Measurements from ENCODE around the gene GALNT17.

DNA sequence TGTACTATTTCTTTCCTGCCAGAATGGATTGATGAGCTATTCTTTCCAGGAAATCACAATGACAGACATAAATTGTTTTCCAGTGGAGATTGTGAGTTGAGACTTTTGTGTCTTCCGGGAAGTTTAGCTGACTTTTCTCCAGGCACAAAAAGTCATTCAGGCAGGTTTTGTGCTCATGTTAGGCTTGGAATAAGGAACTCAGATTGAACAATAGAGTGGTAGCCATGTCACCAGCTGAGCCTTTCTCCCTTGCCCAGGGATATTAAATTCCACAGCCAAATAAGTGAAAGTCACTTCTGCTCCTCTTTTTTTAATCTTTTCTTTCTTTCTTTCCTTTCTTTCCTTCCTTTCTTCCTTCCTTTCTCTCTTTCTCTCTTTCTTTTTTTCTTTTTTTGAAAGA lies 559.6 kb downstream of the GALNT17 start:
- TF ChIP-seq, protein P1, sequence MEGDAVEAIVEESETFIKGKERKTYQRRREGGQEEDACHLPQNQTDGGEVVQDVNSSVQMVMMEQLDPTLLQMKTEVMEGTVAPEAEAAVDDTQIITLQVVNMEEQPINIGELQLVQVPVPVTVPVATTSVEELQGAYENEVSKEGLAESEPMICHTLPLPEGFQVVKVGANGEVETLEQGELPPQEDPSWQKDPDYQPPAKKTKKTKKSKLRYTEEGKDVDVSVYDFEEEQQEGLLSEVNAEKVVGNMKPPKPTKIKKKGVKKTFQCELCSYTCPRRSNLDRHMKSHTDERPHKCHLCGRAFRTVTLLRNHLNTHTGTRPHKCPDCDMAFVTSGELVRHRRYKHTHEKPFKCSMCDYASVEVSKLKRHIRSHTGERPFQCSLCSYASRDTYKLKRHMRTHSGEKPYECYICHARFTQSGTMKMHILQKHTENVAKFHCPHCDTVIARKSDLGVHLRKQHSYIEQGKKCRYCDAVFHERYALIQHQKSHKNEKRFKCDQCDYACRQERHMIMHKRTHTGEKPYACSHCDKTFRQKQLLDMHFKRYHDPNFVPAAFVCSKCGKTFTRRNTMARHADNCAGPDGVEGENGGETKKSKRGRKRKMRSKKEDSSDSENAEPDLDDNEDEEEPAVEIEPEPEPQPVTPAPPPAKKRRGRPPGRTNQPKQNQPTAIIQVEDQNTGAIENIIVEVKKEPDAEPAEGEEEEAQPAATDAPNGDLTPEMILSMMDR (IDR thresholded peaks at IDR 0.05) = no peak
- no peak for TF ChIP-seq POLR2A (IDR thresholded peaks at IDR 0.05)
